COLO668 (cell line): Measurements from ENCODE around the gene SDK1.
A peak's percentile ranks its signal among the peaks of the same experiment; 100 is the strongest.

Source experiments
- DNase-seq: peaks from one replicate; lab custom pipeline; 2025; ENCODE audit not compliant: unreplicated experiment; lab: John Stamatoyannopoulos, UW

The SDK1 gene

DNA sequence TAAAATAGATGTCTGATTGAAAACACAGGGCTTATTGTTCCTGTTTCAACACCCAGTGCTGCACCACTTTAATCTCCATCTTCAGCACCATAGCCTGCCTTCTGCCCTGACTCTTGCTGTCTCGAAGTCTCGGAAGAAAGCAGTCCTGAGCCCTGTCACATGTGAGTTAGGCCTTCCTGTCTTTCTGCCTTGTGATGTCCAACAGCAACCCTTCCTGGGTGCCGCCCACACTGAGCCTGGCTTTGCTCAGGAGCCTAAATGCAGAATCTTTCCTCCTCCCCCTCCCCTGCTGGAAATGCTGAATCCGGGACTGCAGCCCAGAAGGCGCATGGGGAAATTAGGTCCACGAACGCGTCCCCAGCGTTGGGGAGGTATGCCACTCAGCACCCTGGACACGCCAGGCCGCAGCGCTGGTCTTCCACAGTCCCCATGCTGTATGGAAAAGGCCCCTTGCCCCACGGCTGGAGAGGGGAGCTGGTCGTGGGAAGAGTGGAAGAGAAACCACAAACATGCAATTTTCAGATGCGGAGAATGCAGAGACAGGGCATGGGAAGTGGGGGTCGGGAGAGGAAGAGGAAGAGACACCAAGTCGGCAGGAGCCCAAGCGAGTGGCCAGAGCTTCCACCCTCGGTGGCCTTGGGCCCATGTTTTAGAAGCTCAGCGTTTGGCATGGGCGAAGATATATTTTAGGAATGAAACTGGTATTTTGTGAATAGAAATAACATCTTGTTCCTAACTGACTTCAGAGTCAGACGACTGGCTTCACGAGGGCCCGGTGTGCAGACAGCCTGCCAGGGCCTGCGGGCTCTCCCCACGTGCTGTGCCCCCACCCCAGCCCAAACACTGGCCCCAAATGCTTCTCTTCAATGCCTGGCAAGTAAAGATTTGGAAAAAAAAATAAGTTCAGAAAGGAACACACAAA, 724.9 kb downstream of the SDK1 start:
- no peak for DNase-seq

DNA sequence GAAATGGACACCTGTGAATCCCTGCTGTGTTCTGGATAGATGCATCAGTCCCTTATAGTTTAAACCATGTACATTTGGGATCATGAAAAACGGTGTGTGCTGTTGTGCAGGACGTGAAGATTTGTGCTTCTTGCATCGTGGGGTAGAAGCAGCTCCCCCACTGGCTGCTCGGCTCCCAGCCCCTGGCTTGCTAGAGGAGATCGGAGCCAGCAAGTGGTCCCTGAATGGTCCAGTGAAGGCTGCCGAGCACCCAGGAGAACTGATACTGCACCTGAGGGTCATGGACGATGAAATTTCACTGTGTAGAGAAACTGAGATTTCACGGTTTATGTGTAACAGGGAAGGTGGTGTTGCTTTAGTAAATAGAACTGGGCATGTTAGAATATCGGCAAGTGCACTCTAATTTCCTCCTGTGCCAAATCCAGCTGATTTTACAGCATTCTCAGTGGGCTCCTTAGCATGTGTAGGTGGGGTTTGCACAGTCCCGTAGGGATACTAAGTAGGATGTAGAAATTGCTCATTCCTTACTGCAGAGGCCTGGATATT, 726.0 kb downstream of the SDK1 start:
- no peak for DNase-seq

DNA sequence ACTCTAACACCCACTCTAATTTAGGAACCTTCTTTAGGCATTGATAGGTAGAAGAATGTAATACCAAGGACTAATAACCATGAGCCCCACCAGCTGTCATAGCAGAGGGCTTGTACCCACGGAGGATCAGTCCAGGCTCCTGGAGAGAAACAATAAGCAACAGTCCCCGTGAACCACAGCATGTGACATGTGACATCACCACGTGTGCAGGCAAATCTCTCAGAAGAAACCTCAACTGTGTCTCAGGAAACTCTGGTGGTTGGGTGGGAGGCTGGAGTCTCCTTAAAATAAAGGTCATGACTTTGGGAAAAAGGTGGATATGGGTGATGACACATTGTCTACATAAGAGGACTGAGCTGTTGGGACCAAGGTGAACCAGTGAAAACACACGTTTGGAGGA, 727.2 kb downstream of the SDK1 start:
- DNase-seq: no peak

DNA sequence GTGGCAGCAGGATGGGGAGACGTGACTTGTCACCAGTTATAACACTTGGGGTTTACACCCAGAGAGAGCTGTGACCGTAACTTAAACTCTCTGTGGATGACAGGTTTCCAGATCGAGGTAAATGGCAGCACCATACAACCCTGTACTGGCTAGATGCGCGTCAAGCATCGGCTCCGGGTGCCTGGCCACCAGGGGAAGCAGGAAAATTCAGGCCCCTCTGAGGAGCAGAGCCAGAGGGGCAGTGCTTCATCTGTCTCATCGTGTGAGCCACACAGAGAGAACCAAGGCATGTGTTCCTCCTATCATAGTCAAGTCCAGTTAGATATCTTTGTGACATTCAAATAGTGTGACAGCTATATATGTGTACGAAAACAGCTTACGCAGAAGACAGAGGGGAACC, 728.9 kb downstream of the SDK1 start:
- DNase-seq: no peak

DNA sequence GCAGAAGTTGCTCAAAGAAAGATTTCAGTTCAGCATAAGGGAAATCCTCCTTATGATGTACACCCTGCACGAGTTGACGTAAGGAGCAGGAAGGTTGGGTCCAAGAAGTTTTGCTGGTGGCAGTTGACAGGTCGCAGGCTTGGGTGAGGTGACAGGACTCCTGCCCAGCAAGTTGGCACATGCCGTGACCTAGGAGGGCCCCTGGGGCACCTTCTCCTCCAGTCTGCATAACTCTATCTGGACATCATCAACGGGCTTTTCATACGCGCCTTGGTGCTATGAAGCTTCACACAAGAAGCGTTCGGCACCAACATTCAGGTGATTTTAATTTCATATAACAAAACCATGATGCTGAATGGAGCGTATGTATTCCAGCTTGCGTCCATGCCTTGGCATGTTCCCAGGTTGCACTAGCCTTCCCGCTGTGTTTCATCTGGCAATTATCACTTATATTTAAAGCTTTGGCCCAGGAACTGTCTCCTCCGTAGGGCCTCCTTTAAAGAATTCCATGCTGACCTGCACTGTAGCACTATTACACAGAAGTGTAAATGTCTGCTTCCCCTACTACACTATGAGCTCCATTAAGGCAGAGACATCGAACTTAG, 729.4 kb downstream of the SDK1 start:
- no peak for DNase-seq

DNA sequence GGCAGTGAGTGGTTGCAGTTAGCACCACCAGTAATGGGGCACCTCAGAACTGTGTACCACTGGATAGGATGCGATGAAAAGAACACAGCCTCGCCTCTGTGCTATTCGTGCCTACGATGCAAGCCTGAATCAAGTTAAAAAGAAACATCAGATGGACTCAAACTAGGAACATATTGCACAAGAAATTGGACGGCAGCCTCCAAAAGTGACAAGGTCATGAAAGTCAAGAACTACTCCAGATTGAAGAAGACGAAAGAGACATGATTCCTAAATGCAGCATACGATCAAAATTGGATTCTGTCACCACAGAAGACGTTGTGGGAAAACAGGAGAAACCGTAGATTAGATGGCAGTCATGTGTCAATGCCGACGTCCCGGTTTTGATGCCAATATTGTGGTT, 732.9 kb downstream of the SDK1 start:
- no peak for DNase-seq

DNA sequence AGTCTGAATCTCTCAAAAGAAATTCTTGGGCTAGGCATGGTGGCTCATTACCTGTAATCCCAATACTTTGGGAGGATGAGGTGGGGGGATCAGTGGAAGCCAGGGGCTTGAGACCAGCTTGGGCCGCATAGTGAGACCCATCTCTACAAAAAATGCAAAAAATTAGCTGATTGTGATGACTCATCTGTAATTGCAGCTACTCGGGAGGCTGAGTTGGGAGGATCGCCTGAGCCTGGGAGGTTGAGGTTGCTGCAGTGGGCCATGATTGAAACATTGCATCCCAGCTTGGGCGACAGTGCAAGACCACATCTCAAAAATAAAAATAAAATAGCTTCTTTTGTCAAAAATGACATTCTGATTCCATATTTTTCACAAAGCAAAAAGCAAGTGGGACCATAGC, 736.3 kb downstream of the SDK1 start:
- DNase-seq: no peak

DNA sequence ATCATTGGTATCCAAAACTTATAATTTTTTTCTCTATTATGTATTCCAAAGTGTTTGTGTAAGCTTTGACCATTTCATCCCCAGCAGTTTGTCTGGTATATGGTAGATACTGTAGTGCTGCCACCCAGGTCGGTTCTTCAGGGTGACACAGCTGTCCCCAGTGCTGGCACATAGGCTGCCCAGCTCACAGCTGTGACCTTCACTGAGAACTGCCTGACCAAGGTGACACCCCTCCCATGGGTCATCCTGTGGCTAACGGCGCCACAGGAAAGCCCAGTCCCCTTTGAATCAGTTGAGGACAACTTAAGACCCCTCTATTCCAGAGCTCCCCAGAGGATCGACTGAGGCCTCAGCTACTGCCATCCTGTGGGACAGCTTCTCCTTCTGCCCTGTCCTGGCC, 736.8 kb downstream of the SDK1 start:
- DNase-seq: no peak

DNA sequence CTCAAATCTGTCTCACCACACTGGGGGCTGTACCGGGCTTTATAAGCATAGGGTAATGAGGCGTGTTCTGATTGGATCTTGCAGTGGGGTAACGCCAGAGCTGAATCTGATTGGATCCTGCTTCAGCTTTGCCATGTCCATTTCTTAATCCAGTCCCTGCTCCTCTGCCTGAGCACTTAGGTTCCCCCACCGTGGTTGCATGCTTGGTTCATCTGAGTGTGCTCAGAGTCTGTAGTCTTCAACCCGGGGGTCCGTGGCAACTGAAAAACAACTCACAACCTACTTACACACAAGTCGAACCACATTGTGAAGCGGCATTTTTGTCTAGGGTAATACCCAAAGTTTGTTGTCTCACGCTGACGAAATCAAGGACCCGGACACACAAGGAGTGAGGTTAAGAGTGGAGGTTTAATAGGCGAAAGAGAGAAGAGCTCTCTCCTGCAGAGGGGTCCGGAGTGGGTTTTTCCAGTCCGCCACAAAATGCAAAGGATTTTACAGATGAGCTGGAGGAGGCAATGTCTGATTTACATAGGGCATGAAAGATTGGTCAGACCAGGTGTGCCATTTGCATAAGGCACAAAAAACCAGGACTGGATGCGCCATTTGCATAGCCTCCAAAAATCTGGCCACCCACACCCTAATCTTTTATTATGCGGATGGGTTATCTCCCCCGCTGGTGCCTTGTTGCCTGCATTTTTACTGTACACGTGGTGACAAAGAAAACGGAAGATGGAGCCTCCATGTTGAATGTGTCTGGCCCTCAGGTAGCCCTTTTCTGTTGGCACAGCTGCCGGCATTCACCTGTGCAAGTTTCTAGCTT, 739.3 kb downstream of the SDK1 start:
- DNase-seq: no peak

DNA sequence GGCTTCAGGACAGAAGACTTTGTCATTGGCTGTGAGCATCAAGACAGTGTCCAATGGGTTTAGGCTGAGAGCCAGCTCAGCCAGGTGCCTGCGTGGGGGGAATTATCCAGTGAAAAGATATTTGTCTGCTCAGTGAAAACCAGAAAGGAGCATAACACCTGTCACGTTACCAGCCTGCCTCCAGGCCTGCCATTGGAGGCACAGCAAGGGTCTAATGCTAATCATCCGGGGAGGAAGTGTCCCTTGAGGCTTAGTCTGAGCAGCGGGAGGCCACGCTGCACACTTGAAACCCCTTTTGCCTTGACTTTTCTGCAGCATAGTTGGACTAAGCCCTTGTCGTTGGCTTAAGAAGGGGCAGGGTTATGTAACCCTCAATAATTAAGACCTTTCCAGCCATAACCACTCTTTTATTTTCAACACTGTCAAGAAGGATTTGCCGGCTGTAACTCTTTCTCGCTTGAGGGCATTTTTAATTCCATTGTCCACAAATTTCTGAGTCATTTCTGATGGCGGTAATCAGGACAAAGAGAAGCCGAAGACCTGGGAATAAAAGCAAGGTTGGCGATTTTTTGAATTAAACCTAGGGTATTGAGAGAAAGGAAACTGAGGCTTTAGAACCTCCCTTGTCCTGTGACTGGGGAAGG, 741.5 kb downstream of the SDK1 start:
- DNase-seq: peak; percentile 35

DNA sequence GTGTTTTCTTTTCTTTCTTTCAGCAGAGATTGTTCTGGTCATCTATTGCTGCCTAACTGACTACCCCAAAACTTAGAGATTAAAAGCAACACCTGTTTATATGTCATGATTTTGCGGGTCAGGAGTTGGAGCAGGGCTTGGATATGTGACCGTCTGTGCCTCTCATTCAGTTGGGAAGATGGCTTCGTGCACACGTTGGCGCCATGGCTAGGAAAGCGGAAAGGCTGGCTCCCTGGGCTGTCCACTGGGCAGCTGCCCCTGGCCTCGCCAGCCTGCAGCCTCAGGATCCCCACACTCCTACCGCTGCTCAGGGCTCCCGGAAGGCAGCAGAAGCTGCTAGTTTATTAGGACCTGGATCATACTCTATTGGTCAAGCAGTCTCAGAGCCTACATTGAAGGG, 742.9 kb downstream of the SDK1 start:
- DNase-seq: no peak

DNA sequence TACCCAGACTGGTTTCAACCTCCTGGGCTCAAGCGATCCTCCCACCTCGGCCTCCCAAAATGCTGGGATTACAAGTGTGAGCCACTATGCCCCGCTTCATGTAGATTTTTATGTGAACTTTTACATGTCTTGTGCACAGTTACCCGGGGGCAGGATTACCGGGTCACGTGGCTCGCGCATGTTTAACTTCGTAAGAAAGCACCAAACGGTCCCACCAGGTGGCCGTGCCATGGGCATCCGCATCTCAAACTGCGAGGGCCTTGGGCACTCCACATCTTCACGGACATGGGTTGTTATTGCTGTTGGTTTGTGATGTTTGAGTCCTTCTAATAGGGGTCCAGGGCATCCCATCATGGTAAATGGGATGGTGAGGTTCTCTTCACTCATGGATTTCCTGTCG, 744.4 kb downstream of the SDK1 start:
- no peak for DNase-seq

DNA sequence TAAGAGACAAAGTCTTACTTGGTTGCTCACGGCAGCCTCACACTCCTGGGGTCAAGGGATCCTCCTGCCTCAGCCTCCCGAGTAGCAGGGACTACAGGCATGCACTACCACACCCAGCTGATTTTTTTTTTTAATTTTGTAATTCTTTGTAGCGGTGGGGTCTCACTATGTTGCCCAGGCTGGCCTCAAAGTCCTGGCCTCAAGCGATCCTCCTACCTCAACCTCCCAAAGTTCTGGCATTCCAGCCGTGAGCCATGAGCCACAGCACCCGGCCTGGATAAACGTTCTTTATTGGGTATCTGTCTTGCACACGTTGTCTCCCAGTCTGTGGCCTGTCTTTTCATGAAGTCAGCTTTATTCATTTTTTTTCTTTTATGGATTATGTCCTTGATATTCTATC, 744.9 kb downstream of the SDK1 start:
- no peak for DNase-seq

DNA sequence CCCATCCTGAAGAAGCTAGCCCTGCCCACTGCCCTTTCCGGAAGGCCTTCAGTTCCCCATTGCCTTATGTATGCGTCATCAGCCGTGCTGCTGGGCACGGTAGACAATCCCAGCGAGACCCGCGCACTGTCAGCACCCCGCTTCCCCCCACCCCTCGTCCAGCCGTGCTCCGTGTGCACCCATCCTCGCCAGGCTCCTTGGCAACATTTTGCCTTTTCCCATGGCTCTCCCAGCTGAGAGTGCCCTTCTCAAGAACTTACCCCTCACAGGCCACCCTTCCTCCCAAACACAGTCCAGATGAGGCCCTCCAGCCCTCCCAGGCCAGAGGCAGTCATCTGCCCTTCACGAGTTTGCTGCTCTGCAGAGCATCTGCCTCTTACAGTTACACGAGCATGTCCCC, 747.3 kb downstream of the SDK1 start:
- DNase-seq: no peak

DNA sequence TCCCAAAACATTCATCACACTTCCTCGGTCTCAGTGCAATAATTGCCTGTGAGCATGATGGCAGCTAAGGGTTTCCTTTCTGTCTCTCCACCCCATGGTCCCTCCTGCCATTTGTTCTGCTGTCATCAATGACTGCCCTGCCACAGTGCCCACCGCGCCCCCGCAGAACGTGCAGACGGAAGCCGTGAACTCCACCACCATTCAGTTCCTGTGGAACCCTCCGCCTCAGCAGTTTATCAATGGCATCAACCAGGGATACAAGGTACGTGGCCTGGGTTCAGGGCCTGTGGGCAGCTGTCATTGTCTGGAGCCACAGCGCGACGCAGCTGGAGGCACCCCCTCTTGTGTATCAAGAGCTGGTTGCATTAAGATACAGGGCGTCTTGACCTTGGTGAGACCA, 748.1 kb downstream of the SDK1 start:
- DNase-seq: no peak

DNA sequence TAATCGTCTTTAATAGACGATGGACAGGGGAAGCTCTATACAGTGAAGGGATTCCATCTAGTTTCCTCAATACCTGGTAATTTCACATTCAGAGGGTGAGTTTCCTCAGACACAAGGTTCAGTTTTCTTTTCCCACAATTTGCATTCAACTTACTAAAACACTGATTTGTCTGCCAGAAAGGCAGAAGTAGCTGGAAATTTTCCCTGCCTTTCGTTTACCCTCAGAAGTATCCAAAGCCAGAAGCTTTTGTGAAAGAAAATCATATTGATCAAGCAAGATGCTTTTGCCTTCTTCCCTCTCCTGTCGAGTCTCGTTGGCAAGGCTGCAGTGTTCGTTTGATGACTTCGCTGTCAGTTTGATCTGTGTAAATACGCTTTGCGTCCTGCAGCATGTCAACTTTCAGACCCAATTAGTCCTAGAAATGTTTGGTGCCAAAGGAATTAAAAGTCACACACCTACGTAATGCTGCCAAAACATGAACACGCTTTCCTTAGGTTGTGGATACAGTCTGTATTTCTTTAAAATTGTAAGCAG, 749.1 kb downstream of the SDK1 start:
- DNase-seq: no peak

DNA sequence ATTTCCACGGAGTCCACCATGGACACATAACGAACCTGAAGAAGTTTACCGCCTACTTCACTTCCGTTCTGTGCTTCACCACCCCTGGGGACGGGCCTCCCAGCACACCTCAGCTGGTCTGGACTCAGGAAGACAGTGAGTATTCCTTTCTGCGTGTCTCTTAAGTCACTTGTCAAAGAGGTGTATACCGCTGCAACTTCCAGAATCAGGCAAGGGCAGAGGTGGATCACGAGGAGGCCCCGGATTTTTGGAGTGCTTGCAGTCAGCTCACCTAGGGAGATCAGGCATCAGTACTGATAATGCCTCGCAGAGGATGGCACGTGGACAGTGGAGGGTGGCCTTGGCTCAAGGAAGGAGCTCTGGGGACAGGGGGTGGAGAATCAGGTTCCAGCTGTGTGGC, 750.6 kb downstream of the SDK1 start:
- no peak for DNase-seq

DNA sequence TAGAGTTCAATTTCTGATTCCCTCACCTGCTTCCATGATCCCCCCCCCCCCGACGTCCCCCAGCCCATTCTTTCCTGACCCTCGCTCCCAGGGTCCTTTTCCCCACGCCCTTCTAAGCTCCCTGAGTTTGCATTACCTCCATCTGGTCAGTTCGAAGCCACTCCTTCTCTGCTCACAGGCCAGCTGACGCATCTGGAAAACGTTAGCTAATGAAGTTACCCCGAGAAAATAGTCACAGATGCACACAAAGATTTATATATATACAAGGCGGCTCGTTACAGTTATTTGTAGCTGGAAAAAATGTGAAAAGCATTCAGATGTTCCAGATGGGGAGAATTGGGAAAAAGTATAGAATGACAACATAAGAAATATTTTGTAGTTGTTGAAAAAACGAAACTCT, 751.1 kb downstream of the SDK1 start:
- DNase-seq: no peak

DNA sequence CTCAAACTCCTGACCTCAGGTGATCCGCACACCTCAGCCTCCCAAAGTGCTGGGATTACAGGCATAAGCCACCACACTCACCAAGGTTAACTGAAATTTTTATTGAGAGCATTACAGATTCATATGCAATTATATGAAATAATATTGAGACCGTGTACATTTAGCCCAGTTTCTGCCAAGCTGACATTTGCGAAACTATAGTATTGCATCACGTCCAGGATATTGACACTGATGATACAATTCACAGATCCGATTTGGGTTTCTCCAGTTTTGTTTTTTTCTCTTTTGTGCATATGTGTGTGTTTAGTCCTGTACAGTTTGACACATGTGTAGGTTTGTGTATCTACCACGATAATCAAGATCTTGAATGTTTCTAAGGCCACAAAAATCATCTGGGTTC, 753.1 kb downstream of the SDK1 start:
- DNase-seq: no peak

DNA sequence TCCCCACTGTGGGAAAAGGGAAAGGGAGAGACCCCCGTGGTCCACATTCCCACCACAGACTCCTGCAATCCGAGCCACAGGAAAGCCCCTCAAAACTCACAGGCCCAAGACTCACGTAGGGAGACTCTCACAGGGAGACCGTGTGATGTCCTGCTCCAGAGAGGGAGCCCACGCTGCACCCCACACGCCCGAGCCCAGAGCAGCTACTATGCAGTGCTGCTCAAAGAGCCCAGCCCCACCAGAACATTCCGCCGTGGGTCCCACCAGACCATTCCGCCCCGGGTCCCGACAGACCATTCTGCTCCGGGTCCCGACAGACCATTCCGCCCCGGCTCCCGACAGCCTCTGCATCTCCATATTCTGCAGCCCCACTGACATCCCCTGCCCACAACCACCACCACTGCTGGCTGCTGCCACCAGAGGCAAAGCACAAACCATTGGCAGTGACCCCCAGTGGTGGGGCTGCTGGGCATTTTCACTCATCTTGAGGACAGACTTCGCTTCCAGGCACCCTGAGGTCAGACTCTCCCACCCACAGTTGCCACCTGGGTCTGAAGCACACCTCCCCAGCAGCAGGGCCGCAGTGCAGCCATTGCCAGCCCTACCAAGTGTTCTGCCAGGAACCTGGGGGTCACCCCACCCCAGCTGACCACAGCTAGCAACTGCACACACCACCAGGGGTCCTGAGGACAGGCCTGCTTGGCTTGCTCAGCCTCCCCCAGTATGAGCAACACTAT, 755.7 kb downstream of the SDK1 start:
- no peak for DNase-seq
